ENCODE measurements around the gene SDK1.
"Not testable (repeated sequence)": the region's sequence is repeated elsewhere in the genome, so short reads cannot be mapped to it uniquely, and the experiment has no call there.

GRCh38 chr7:3706091-3706490 lies 405.0 kb downstream of the SDK1 start:
- not testable (repeated sequence) for TF ChIP-seq RFX5 (IDR thresholded peaks at IDR 0.05); POLR2A (IDR thresholded peaks at IDR 0.05; ENCODE audit: low read length); SMC3 (IDR thresholded peaks at IDR 0.05); ELK1 (IDR thresholded peaks at IDR 0.05; ENCODE audit: low read depth, low read length); ZFP36 (IDR thresholded peaks at IDR 0.05; ENCODE audit: borderline replicate concordance, partially characterized antibody); EP300 (IDR thresholded peaks at IDR 0.05); MAFK (IDR thresholded peaks at IDR 0.05; ENCODE audit: partially characterized antibody); ZC3H11A (IDR thresholded peaks at IDR 0.05)
- TF ChIP-seq, protein P1, sequence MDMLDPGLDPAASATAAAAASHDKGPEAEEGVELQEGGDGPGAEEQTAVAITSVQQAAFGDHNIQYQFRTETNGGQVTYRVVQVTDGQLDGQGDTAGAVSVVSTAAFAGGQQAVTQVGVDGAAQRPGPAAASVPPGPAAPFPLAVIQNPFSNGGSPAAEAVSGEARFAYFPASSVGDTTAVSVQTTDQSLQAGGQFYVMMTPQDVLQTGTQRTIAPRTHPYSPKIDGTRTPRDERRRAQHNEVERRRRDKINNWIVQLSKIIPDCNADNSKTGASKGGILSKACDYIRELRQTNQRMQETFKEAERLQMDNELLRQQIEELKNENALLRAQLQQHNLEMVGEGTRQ (IDR thresholded peaks at IDR 0.05) = not testable (repeated sequence)
- TF ChIP-seq, protein P2, sequence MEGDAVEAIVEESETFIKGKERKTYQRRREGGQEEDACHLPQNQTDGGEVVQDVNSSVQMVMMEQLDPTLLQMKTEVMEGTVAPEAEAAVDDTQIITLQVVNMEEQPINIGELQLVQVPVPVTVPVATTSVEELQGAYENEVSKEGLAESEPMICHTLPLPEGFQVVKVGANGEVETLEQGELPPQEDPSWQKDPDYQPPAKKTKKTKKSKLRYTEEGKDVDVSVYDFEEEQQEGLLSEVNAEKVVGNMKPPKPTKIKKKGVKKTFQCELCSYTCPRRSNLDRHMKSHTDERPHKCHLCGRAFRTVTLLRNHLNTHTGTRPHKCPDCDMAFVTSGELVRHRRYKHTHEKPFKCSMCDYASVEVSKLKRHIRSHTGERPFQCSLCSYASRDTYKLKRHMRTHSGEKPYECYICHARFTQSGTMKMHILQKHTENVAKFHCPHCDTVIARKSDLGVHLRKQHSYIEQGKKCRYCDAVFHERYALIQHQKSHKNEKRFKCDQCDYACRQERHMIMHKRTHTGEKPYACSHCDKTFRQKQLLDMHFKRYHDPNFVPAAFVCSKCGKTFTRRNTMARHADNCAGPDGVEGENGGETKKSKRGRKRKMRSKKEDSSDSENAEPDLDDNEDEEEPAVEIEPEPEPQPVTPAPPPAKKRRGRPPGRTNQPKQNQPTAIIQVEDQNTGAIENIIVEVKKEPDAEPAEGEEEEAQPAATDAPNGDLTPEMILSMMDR (IDR thresholded peaks at IDR 0.05) = not testable (repeated sequence)

Data from A549 (cell line).